Osteoblast (primary cell): ENCODE measurements around the gene STPG4. TPM values are rescaled to one million over a fixed set of nuclear protein-coding genes. Genes with fewer than 3 reads are reported as not detected.

Experiments
- DNase-seq: peaks from one replicate; pipeline ENCODE4 v3.0.0; 2011; ENCODE audit warnings: low spot score, mixed read lengths; ENCODE audit not compliant: insufficient read length; ENCODE audit errors: missing footprints
- H2AFZ ChIP-seq: 2 replicates; pipeline ENCODE4 v1.6.0; 2011; ENCODE audit warnings: mild to moderate bottlenecking, low read length
- H3K27ac ChIP-seq: 2 replicates; pipeline ENCODE4 v1.5.1; 2011; ENCODE audit warnings: mild to moderate bottlenecking, low read depth, low read length, moderate library complexity
- H3K27me3 ChIP-seq: 2 replicates; pipeline ENCODE4 v1.6.0; 2012; ENCODE audit warnings: mild to moderate bottlenecking, control low read depth, inconsistent platforms, low read length, moderate library complexity; ENCODE audit not compliant: insufficient read depth
- H3K36me3 ChIP-seq: 2 replicates; pipeline ENCODE4 v1.5.1; 2011; ENCODE audit warnings: mild to moderate bottlenecking, low read length, control low read depth, moderate library complexity; ENCODE audit not compliant: insufficient read depth
- H3K4me1 ChIP-seq: 2 replicates; pipeline ENCODE4 v1.5.1; 2011; ENCODE audit warnings: mild to moderate bottlenecking, low read length, control low read depth, moderate library complexity; ENCODE audit not compliant: insufficient read depth
- H3K4me2 ChIP-seq: 2 replicates; pipeline ENCODE4 v1.6.0; 2011; ENCODE audit warnings: mild to moderate bottlenecking, low read length; ENCODE audit not compliant: insufficient read depth
- H3K4me3 ChIP-seq: fragments of 200-600 bp; sonication (generic); 3 replicates; pipeline ENCODE4 v1.5.1; 2012; ENCODE audit warnings: mild to moderate bottlenecking, low read length, inconsistent platforms; ENCODE audit not compliant: insufficient read depth
- H3K79me2 ChIP-seq: 2 replicates; pipeline ENCODE4 v1.6.0; 2012; ENCODE audit warnings: mild to moderate bottlenecking, low read length, control low read depth, inconsistent platforms; ENCODE audit not compliant: insufficient read depth
- H3K9me3 ChIP-seq: 2 replicates; pipeline ENCODE4 v1.5.1; 2011; ENCODE audit warnings: low read depth, low read length, control low read depth
- H4K20me1 ChIP-seq: 2 replicates; pipeline ENCODE4 v1.6.0; 2012; ENCODE audit warnings: mild to moderate bottlenecking, low read length, control low read depth; ENCODE audit not compliant: insufficient read depth
- total RNA-seq: library from RNA; depleted of rRNA; stranded (reverse); fragments of >200 nt; gene quantifications from 2 replicates; pipeline ENCODE4 v1.2.3, GENCODE V29; 2012
- TF ChIP-seq, protein P1 (sequence below): IDR thresholded peaks from 2 replicates; pipeline ENCODE4 v1.5.1; 2011; ENCODE audit warnings: mild to moderate bottlenecking, low read depth, low read length, moderate library complexity; ENCODE audit errors: extremely low read depth

The STPG4 gene
- total RNA-seq, 1 donor: 0.72 TPM

DNA sequence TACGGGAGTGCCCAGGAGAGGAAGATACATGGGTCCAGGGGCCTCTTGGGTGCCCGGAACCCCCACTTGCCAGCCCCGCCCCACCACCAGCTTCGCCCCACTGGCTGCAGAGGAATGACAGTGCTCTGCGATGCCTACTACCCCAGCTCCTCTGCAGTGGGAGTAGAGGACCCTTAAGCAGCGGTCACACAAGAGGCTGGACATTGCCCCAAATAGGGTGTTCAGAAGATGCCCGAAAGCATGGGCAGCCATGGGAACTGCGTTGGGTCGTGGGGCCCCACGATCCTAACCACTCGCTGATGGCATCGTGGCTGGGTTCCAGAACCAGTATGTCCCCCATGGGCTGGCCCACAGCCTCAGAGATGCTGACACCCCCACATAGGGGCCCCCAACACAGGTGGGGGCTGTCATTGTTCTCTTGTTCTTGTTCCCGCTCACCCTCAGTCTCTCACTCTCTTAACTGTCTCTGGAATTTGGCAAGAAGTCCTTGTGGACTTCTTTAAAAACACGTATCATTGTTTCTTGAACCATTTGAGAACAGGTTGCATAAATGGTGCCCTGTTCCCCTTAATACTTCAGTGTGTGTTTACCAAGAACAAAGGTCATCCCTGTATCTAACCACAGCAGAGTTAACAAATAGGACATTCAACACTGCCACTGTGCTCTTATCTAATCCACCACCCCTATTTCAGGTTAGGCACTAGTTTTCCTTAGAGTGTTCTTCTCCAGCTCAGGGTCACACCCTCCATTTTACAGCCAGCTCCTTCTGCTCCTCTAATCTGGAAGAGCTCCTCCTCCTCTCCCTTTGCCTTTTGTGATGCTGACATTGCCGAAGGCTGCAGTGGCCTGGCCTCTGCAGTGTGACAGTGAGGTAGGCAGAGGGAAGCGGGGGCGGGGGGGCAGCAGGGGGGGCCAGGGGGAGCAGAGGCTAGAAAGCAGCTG, 76.3 kb downstream of the STPG4 start:
- Histone ChIP-seq H3K4me1 (peaks cover 36% of the 10 kb centered on the region), H3K4me3 (no peak overlapping the region), H3K79me2 (no peaks in the 10 kb centered on the region), H3K9me3 (no peaks in the 10 kb centered on the region), H3K4me2 (no peak overlapping the region), H2AFZ (no peak overlapping the region), H3K27me3 (no peaks in the 10 kb centered on the region), H4K20me1 (no peaks in the 10 kb centered on the region), H3K36me3 (peaks cover 8% of the 10 kb centered on the region), H3K27ac (peak overlapping the region; percentile 97)
- TF ChIP-seq, protein P1, sequence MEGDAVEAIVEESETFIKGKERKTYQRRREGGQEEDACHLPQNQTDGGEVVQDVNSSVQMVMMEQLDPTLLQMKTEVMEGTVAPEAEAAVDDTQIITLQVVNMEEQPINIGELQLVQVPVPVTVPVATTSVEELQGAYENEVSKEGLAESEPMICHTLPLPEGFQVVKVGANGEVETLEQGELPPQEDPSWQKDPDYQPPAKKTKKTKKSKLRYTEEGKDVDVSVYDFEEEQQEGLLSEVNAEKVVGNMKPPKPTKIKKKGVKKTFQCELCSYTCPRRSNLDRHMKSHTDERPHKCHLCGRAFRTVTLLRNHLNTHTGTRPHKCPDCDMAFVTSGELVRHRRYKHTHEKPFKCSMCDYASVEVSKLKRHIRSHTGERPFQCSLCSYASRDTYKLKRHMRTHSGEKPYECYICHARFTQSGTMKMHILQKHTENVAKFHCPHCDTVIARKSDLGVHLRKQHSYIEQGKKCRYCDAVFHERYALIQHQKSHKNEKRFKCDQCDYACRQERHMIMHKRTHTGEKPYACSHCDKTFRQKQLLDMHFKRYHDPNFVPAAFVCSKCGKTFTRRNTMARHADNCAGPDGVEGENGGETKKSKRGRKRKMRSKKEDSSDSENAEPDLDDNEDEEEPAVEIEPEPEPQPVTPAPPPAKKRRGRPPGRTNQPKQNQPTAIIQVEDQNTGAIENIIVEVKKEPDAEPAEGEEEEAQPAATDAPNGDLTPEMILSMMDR: no peak
- peak; percentile 84 for DNase-seq

DNA sequence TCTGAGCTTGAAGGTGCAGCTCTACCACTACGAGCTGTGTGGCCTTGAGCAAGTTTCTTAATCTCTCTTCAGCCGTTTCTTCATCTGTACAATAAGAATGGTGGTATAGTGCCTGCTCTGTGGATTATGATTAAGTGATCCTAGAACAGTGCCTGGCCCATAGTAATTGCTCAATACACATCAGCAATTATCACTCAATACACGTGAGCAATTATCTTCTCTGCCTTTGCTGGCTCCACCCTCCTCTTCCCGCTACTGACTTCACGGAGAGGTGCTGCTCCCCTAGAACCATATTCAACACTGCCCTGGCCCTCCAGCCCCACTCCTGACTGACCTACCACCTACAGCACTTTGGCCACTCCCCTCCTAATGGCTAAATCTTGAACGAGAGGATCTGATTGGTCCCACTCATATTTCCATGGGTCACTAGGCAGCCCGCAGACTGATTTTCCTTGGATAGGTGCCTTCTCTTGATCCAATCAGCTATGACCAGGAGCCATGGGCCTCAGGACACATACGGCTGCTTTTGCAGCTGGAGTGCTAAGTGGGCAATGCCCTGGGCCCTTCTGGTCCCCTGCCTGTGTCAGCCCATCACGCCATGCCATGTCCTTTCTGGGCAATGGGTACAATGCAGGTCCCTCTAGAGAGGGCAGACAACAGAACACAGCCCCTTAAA, 77.5 kb downstream of the STPG4 start:
- peaks cover 39% of the 10 kb centered on the region for H3K4me1 ChIP-seq
- TF ChIP-seq, protein P1: no peak
- H3K9me3 ChIP-seq: no peaks in the 10 kb centered on the region
- H3K27ac ChIP-seq: peak overlapping the region; percentile 97
- peaks cover 17% of the 10 kb centered on the region for H3K36me3 ChIP-seq
- no peaks in the 10 kb centered on the region for H4K20me1 ChIP-seq
- DNase-seq: peak; percentile 36
- H3K4me3 ChIP-seq: no peak overlapping the region
- H3K79me2 ChIP-seq: no peaks in the 10 kb centered on the region
- no peaks in the 10 kb centered on the region for H3K27me3 ChIP-seq
- no peak overlapping the region for H2AFZ ChIP-seq
- H3K4me2 ChIP-seq: no peak overlapping the region

DNA sequence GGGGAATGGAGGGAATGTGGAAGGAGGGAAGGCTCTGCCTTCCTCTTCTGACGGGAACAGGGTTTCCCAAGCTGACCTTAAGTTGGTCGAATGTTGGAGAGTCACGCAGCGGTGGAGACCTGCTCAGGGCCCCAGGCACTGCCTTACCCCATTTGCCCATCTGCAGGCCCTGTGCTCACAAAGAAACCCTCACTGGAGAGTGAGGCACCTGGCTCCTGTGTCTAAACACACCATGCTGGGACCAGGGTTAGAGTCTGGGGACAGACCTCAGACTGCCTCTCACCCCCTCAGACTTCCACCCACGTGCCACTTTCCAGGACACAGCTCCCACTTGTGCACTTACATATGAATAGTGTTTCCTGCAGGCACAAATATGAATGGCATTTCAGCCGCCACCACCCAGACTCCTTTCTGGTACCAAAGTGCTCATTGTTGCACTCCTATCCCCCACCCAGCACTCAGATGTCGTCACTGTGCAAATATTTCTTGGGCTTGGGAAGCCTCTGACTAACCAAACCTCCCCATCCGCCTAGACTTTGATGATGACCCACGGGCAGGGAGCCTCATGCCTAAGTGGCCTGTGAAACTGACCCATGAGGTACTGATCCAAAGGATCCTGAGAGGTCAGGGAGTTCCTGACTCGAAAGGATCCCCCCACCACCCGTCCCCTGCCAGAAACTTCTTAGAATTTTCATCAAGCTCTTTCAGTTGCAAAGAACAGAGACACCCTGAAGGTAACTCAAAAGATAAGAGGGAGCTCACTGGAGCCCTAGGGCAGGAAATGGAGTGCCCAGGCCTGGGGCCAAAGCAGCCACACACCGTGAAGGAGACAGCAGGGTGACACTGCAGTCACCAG, 78.3 kb downstream of the STPG4 start:
- Histone ChIP-seq H3K4me1 (peaks cover 46% of the 10 kb centered on the region), H3K27ac (peak overlapping the region; percentile 97), H3K4me2 (no peak overlapping the region), H3K4me3 (no peak overlapping the region), H4K20me1 (no peaks in the 10 kb centered on the region), H3K36me3 (peaks cover 17% of the 10 kb centered on the region), H3K9me3 (no peaks in the 10 kb centered on the region), H3K27me3 (no peaks in the 10 kb centered on the region), H3K79me2 (no peaks in the 10 kb centered on the region), H2AFZ (no peak overlapping the region)
- DNase-seq: peak; percentile 100
- TF ChIP-seq, protein P1: no peak
